Left ventricle myocardium inferior (tissue), 1 donor: ENCODE data around the gene TRIO. TPM values are rescaled to one million over a fixed set of nuclear protein-coding genes. Genes with fewer than 3 reads are reported as not detected.
"Not testable (repeated sequence)": the region's sequence is repeated elsewhere in the genome, so short reads cannot be mapped to it uniquely, and the experiment has no call there.

Source experiments
- DNase-seq: peaks from one replicate; pipeline ENCODE4 v3.0.0-alpha.2; 2020
- H3K27ac ChIP-seq: fragments of 200-600 bp; replicated peaks from 2 replicates; pipeline ENCODE4 v1.8.0; 2021
- H3K27me3 ChIP-seq: fragments of 200-600 bp; 2 replicates; pipeline ENCODE4 v1.8.0; 2021; ENCODE audit warnings: low read depth
- H3K36me3 ChIP-seq: fragments of 200-600 bp; 2 replicates; pipeline ENCODE4 v1.8.0; 2021
- H3K4me1 ChIP-seq: fragments of 200-600 bp; 2 replicates; pipeline ENCODE4 v1.8.0; 2021
- H3K4me3 ChIP-seq: fragments of 200-600 bp; 2 replicates; pipeline ENCODE4 v1.8.0; 2021; ENCODE audit warnings: mild to moderate bottlenecking, moderate library complexity
- H3K9me3 ChIP-seq: fragments of 200-600 bp; replicated peaks from 2 replicates; pipeline ENCODE4 v1.8.0; 2021
- intact Hi-C: fragments of 100-400 bp; cut with micrococcal nuclease; formaldehyde crosslinking; loops from one replicate; pipeline ENCODE4 v1.11.0; 2022
- total RNA-seq: library from RNA; stranded (reverse); fragmentation: NEBNext Ultra II Directional; extraction: Animal tissue kit (Norgen Biotek cat#: 25700); gene quantifications from one replicate; pipeline ENCODE4 v1.2.1, GENCODE V29; 2021
- TF ChIP-seq, protein P1 (sequence below): fragments of 200-600 bp; IDR thresholded peaks from 2 replicates; pipeline ENCODE4 v1.8.0; 2021; ENCODE audit warnings: antibody characterized with exemption, mild to moderate bottlenecking, borderline replicate concordance
- donor health status: DM: no; HTN: yes; CAD: no; lungs with severe emphysema.

TRIO gene
- total RNA-seq, 1 donor from 2014 or later = 52.8 TPM

DNA sequence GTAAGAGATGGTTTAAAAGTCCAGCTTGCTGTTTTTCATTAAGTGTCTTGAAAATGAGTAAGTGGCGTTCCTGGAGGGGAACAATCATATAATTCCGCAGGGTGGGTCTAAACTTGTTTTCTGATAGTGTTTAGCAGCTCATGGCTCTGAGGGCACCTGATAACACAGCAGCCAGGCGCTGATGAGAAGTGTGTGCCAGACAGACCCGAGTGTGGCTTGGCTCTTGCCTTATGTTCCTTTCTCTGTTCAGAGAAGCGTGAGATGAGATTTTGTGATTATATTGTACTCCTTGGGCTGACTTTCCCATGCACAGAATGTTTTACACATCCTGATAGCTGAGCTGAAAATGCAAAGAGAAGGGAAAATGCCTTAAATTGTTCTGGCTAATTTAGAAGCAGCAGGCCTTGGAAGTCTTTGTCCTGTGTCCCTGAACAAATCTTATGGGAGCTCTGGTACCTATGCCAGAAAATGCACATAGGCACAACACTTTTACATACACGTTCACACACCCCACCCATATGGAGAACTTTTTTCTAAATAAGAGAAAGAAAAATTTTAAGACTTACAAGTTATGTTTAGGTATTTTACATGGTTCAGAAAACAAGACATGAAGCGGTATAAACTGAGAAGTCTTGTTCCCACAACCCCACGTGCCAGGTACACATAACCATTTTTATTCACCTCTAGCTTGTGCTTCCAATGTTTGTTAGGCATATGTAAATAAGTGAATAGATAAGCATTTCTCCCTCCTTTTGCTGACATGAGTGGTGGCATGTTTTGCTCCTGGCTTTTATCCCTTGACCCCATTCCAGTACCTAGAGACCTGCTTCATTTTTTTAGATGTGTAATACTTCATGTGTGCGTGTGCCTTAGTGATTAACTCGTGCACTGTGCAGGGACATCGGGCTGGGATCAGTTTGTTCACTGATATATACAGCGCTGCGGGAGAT, 286.2 kb downstream of the TRIO start:
- TF ChIP-seq, protein P1, sequence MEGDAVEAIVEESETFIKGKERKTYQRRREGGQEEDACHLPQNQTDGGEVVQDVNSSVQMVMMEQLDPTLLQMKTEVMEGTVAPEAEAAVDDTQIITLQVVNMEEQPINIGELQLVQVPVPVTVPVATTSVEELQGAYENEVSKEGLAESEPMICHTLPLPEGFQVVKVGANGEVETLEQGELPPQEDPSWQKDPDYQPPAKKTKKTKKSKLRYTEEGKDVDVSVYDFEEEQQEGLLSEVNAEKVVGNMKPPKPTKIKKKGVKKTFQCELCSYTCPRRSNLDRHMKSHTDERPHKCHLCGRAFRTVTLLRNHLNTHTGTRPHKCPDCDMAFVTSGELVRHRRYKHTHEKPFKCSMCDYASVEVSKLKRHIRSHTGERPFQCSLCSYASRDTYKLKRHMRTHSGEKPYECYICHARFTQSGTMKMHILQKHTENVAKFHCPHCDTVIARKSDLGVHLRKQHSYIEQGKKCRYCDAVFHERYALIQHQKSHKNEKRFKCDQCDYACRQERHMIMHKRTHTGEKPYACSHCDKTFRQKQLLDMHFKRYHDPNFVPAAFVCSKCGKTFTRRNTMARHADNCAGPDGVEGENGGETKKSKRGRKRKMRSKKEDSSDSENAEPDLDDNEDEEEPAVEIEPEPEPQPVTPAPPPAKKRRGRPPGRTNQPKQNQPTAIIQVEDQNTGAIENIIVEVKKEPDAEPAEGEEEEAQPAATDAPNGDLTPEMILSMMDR = no peak
- H3K4me1 ChIP-seq = peaks cover 45% of the 10 kb centered on the region
- H3K4me3 ChIP-seq = no peak overlapping the region
- H3K9me3 ChIP-seq = no peaks in the 10 kb centered on the region
- peak overlapping the region; percentile 75 for H3K27ac ChIP-seq
- intact Hi-C loops = no loop called here
- no peaks in the 10 kb centered on the region for H3K27me3 ChIP-seq
- DNase-seq = no peak
- no peaks in the 10 kb centered on the region for H3K36me3 ChIP-seq

DNA sequence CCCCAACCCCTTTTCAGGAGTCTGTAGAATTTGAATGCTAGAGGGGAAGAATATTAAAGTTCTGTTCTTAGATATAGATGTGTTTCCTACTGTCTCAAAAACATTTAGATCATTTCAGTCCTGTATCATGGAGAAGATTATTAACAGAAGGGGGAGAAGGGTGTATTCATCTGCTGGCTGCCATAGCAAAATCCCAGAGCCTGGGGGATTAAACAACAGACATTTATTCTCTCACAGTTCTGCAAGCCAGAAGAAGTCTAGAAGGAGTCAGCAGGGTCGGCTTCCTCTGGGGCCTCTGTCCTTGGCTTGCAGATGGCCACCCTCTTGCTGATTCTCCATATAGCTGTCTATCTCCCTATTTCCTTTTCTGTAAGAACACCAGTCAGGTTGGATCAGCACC, 288.4 kb downstream of the TRIO start:
- Histone ChIP-seq H3K9me3 (no peaks in the 10 kb centered on the region), H3K27ac (no peak overlapping the region), H3K4me3 (no peak overlapping the region), H3K27me3 (no peaks in the 10 kb centered on the region), H3K4me1 (peaks cover 45% of the 10 kb centered on the region), H3K36me3 (no peaks in the 10 kb centered on the region)
- TF ChIP-seq, protein P1 = no peak
- DNase-seq = no peak
- intact Hi-C loops = no loop called here

DNA sequence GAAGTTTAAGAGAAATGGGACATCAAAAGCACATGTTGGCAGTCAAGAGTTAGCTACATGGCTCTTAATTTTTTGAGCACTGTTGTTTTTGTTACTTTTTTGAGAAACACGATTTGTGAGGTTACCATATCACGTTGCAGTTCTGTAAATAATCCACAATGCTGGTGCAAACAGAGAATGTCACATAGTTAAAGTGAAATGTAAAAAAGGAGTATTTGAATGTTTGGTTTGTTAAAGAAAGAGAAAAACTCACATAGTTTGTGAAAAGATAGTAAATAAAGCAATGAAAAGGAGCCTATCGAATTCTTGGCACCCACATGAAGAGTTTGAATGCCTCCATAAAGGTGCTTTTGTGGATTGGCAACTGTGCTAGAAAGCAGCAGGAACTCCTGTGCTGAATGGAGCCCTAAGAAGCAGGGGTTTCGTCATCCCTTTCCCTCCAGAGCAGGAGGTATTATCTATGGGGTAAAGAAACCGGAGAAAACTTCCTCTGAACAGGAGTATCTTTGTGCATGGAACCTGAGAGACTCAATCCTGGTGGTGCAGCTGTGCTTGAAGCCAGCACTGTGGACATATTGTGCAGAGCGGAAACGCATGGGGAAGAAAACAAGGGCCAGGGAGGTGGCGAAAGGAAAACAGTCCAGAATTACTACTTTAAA, 289.9 kb downstream of the TRIO start:
- no peak overlapping the region for H3K4me3 ChIP-seq
- no peak overlapping the region for H3K27ac ChIP-seq
- no peaks in the 10 kb centered on the region for H3K36me3 ChIP-seq
- TF ChIP-seq, protein P1 = no peak
- H3K27me3 ChIP-seq = no peaks in the 10 kb centered on the region
- H3K9me3 ChIP-seq = no peaks in the 10 kb centered on the region
- intact Hi-C loops = no loop called here
- H3K4me1 ChIP-seq = peaks cover 35% of the 10 kb centered on the region
- no peak for DNase-seq

DNA sequence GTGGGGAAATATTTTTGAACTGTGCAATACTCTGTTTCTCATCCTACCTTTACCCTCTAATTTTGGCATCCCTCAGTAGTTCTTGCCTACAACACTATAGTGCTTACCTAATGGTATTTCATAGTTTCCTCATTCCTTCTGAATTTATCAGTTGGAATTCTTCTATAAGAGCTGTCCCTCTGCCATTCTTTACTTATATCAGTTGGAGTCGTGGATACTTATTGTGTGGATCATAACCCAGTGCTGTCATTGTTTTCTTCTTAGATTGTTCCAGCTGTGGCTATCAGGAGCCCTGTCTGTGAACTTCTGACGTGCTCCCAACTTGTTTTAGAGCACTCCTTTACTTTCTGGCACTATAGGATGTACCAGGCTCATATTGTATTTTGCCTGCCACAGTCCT, 292.3 kb downstream of the TRIO start:
- no peaks in the 10 kb centered on the region for H3K36me3 ChIP-seq
- H3K27ac ChIP-seq = no peak overlapping the region
- H3K4me1 ChIP-seq = peaks cover 21% of the 10 kb centered on the region
- intact Hi-C loops = no loop called here
- no peaks in the 10 kb centered on the region for H3K9me3 ChIP-seq
- no peak overlapping the region for H3K4me3 ChIP-seq
- no peaks in the 10 kb centered on the region for H3K27me3 ChIP-seq
- DNase-seq = no peak
- TF ChIP-seq, protein P1 = no peak

DNA sequence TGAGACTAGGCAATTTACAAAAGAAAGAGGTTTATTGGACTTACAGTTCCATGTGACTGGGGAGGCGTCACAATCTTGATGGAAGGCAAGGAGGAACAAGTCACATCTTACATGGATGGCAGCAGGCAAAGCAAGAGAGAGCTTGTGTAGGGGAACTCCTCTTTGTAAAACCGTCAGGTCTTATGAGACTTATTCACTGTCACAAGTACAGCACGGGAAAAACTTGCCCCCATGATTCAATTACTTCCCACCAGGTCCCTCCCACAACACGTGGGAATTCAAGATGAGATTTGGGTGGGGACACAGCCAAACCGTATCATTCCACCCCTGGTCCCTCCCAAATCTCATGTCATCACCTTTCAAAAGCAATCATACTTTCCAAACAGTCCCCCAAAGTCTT, 293.0 kb downstream of the TRIO start:
- H3K9me3 ChIP-seq, intact Hi-C loops, DNase-seq, H3K36me3 ChIP-seq, H3K27me3 ChIP-seq, H3K27ac ChIP-seq, H3K4me3 ChIP-seq: not testable (repeated sequence)
- peaks cover 22% of the 10 kb centered on the region for H3K4me1 ChIP-seq
